Right lung (tissue), 10 donors: Measurements from ENCODE around the gene SNF8. TPM values are rescaled to one million over a fixed set of nuclear protein-coding genes. Genes with fewer than 3 reads are reported as not detected.

Experiments used
- DNase-seq, 2 donors: peaks; one replicate each; pipeline ENCODE4 v3.0.0-alpha.2; 2013
- long read RNA-seq, 8 donors: transcript quantifications; one replicate each; lab custom pipeline, GENCODE V29; 2026
- polyA plus RNA-seq, 5 donors: library from polyadenylated mRNA; unstranded; fragments of 120-200 nt; gene quantifications; one replicate each; pipeline versions ENCODE4 v1.2.1 to v1.2.3, GENCODE V29; 2013; ENCODE audit warnings: inconsistent platforms in 1 of 5, low replicate concordance in 1 of 5; ENCODE audit not compliant: insufficient read length in 5 of 5, insufficient read depth in 1 of 5

The SNF8 gene, protein sequence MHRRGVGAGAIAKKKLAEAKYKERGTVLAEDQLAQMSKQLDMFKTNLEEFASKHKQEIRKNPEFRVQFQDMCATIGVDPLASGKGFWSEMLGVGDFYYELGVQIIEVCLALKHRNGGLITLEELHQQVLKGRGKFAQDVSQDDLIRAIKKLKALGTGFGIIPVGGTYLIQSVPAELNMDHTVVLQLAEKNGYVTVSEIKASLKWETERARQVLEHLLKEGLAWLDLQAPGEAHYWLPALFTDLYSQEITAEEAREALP
- 10 to 100 TPM; 74.0 to 94.0 (median 79.7) TPM for polyA plus RNA-seq
- long read RNA-seq, donor 1, transcript SNF8-202 (8 exons, 2,319 nt): major isoform, 50 of 81 reads
- long read RNA-seq, donor 1, transcript SNF8-208 (4 exons, 445 nt): minor isoform, 5 of 81 reads
- long read RNA-seq, donor 1, transcript SNF8-201 (8 exons, 951 nt): minor isoform, 5 of 81 reads
- long read RNA-seq, donor 1, partial matches to known transcripts: 7 of 81 reads
- long read RNA-seq, donor 1, other reads (novel, unspliced or antisense): 0 of 81 reads
- long read RNA-seq, donor 2, transcript SNF8-202 (8 exons, 2,319 nt): major isoform, 30 of 38 reads
- long read RNA-seq, donor 2, partial matches to known transcripts: 0 of 38 reads
- long read RNA-seq, donor 2, other reads (novel, unspliced or antisense): 0 of 38 reads
- long read RNA-seq, donor 3, transcript SNF8-215 (3 exons, 687 nt): minor isoform, 5 of 58 reads
- long read RNA-seq, donor 3, transcript SNF8-202 (8 exons, 2,319 nt): major isoform, 29 of 58 reads
- long read RNA-seq, donor 3, partial matches to known transcripts: 16 of 58 reads
- long read RNA-seq, donor 3, other reads (novel, unspliced or antisense): 0 of 58 reads
- long read RNA-seq, donor 4, transcript SNF8-215 (3 exons, 687 nt): minor isoform, 6 of 35 reads
- long read RNA-seq, donor 4, transcript SNF8-202 (8 exons, 2,319 nt): major isoform, 23 of 35 reads
- long read RNA-seq, donor 4, partial matches to known transcripts: 0 of 35 reads
- long read RNA-seq, donor 4, other reads (novel, unspliced or antisense): 0 of 35 reads
- long read RNA-seq, donor 5, transcript SNF8-208 (4 exons, 445 nt): minor isoform, 5 of 87 reads
- long read RNA-seq, donor 5, transcript SNF8-202 (8 exons, 2,319 nt): major isoform, 57 of 87 reads
- long read RNA-seq, donor 5, partial matches to known transcripts: 13 of 87 reads
- long read RNA-seq, donor 5, other reads (novel, unspliced or antisense): 0 of 87 reads
- long read RNA-seq, donor 6, transcript SNF8-203 (2 exons, 1,899 nt): minor isoform, 5 of 72 reads
- long read RNA-seq, donor 6, transcript SNF8-215 (3 exons, 687 nt): minor isoform, 6 of 72 reads
- long read RNA-seq, donor 6, transcript SNF8-202 (8 exons, 2,319 nt): major isoform, 37 of 72 reads
- long read RNA-seq, donor 6, partial matches to known transcripts: 14 of 72 reads
- long read RNA-seq, donor 6, other reads (novel, unspliced or antisense): 0 of 72 reads
- long read RNA-seq, donor 7, transcript SNF8-202 (8 exons, 2,319 nt): major isoform, 46 of 107 reads
- long read RNA-seq, donor 7, transcript SNF8-201 (8 exons, 951 nt): minor isoform, 5 of 107 reads
- long read RNA-seq, donor 7, partial matches to known transcripts: 39 of 107 reads
- long read RNA-seq, donor 7, other reads (novel, unspliced or antisense): 0 of 107 reads
- long read RNA-seq, donor 8, transcript SNF8-202 (8 exons, 2,319 nt): major isoform, 15 of 17 reads
- long read RNA-seq, donor 8, partial matches to known transcripts: 0 of 17 reads
- long read RNA-seq, donor 8, other reads (novel, unspliced or antisense): 0 of 17 reads

- DNase-seq: peak; percentile 87 to 88
Measured at GRCh38 chr17:48944515-48945260, at the start of gene SNF8. TSS of gene SNF8 (minus strand) at chr17:48944842. CDS start at chr17:48944734, 108 bp downstream.

GRCh38 chr17:48993951-48994350, 49.3 kb upstream of the SNF8 start:
- no peak for DNase-seq

GRCh38 chr17:48993305-48993704, 48.7 kb upstream of the SNF8 start:
- DNase-seq: no peak

DNA sequence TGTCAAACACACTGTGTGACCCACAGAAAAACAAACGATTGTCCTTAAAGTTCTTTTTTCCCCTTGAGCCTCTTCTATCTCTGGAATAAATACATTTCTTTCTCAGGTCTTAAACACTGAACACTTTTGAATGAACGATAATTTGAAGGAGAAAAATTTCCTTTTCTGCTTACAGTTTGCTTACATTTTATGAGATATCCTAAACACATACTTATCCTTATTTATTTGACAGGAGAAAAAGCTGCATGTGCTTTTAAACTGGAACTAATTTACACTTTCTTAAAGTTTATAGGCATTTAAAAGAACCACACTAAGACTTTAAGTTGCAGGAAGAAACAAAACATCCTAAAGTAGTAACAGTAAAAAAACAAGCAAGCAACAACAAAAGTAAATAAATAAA, 47.8 kb upstream of the SNF8 start:
- DNase-seq: no peak

DNA sequence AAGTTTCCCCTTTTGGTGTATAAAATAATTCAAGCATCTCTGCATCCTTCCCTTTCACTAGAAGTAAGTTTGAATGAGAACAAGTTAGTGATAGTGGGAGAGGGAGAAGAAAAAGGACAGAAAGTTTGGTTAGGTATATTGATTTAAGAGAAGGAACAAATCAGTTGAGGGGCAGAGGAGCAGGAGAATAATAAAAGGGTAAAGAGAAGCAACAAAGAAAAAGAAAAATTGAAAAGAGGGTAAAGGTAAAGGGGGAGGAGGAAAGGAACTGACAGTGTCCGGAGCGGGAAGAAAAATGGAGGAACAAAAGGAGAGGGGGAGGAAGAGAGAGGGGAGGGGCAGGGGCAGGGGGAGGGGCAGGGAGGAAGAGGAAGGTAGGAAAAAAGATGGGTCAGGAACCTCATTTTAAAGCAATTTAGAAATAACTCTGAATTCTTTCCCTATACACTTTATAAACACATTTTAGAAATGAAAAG, 46.3 kb upstream of the SNF8 start:
- no peak for DNase-seq

DNA sequence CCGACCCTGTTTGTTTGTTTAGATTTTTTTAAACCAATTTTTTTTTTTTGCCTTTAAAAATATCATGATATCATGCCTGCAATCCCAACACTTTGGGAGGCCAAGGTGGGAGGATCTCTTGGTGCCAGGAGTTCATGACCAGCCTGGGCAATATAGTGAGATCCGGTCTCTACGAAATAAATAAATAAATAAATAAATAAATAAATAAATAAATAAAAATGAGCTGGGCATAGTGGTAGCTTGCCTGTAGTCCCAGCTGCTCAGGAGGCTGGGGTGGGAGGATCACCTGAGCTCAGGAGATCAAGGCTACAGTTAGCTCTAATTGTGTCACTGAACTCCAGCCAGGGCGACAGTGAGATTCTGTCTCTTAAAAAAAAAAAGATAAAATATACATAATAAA, 44.5 kb upstream of the SNF8 start:
- no peak for DNase-seq

GRCh38 chr17:48985436-48986245, 41.0 kb upstream of the SNF8 start:
- no peak for DNase-seq

DNA sequence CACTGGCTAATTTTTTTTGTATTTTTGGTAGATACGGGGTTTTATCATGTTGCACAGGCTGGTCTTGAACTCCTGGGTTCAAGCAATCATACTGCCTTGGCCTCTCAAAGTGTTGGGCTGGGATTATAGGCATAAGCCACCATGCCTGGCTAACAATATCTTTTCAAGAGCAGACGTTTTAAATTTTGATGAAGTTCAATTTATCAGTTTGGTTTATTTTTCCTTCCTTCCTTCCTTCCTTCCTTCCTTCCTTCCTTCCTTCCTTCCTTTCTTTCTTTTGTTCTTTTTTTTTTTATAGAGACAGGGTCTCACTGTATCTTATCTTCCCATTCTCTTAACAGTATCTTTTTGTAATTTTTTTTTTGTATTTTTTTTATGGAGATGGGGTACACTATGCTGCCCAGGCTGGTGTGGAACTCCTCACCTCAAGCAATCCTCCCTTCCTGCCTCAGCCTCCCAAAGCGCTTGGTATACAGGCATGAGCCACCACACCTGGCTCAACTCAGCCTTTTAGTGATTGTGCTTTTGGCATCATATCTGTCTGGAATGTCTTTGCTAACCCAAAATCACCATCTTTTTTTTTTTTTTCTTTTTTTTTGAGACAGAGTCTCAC, 37.4 kb upstream of the SNF8 start:
- DNase-seq: no peak

- no peak for DNase-seq
Measured at GRCh38 chr17:48973806-48974205, 29.2 kb upstream of the SNF8 start.

DNA sequence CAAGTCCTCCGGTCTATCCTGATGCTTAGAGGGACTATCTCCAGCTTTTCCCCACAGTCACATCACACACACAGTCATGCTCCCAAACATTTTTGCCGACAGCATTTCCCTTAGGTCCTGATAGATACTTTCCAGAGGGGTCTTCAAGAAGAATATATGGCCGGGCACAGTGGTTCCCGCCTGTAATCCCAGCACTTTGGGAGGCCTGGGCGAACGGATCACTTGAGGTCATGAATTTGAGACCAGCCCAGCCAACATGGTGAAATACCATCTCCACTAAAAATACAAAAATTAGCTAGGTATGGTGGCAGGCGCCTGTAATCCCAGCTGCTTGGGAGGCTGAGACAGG, 28.1 kb upstream of the SNF8 start:
- no peak for DNase-seq

GRCh38 chr17:48970865-48971687, 26.4 kb upstream of the SNF8 start:
- DNase-seq: no peak

- DNase-seq: peak in 1 of 2 donors; percentile 18
Measured at GRCh38 chr17:48970224-48970623, 25.6 kb upstream of the SNF8 start.

DNA sequence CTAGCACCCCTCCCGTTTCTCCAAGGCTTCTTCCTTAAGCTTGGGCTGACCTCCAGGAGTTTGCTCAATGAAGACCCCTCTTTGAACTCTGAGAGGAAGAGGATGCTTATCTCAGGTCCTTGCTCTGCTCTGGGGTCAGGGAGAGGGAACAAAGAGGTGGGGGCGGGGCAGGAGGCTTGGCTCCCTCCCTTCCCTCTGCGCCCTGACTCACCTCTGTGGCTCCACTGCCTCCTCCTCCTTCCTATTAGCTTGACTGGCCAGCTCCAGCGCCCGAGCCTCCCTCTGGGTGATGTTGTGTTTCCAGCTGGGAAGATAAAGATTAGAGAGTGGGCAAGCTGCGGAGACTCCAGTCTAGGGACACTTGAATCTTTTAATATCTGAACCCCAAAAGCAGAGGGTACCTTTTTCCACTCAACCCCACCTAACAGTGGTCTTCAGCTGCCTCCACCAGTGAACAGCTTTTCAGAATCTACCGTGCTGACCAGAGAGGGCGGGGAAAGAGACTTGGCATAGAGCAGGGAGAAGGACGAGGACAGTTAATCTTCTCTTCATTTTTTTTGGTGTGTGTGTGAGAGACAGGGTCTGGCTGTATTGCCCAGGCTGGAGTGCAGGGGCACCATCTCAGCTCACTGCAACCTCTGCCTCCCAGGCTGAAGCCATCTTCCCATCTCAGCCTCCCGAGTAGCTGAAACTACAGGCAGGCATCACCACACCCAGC, 17.0 kb upstream of the SNF8 start:
- no peak for DNase-seq

GRCh38 chr17:48960834-48961515, 16.3 kb upstream of the SNF8 start:
- no peak for DNase-seq

GRCh38 chr17:48954300-48954755, 9.7 kb upstream of the SNF8 start:
- no peak for DNase-seq

DNA sequence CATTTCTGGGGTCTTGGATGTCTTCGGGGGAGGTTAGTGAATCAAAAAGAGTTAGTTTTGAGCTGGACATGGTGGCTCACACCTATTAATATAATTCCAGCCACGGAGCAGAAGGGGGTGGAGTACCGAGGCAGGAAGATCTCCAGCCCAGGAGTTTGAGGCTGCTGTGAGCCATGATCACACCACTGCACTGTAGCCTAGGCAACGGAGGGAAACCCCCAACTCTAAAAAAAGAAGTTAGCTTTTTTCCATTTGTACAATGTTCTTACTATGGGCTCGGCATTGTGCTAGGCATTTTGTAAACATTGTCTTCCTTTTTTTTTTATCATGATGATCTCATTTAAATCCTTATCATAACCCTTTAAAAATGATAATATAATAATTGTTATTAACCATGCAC, 8.3 kb upstream of the SNF8 start:
- DNase-seq: no peak
